ENCODE measurements around the gene CARD14. TPM values are rescaled to one million over a fixed set of nuclear protein-coding genes. Genes with fewer than 3 reads are reported as not detected.

Gene CARD14
- total and polyA plus RNA-seq, 12 donors: 0.11 to 0.33 (median 0.14) TPM; not detected in 6

DNA sequence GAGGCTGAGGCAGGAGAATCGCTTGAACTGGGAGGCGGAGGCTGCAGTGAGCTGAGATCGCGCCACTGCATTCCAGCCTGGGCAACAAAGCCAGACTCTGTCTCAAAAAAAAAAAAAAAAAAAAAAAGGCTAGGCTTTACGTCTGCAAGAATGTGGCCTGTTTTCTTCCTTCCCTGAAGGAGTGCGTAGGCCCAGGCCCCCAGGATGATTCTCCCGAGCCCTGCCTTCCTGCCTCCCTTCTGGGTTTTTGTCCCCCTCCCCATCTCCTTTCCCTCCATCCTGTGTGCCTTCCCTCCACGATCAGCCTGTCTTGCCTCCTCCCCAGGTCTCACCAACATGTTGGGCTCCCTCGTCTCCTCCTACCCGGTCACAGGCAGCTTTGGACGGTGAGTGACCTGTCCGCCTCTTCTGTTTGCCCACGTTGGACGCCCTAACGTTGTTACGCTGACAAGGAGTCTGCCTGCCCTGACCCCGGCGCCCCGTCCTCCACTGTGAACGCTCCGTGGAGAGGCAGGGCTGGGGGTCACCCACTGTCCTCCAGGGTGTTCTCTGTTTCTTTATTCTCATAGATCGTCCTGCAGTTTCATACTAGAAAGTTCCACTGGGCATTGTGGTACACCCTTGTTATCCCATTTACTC, 75.2 kb downstream of the CARD14 start:
- intact Hi-C loops (cut with DNase I): no loop called here
- peaks cover 0 to 7% (median 0%) of the 10 kb centered on the region in 9 donors for H3K4me1 ChIP-seq
- H3K27ac ChIP-seq: no peak overlapping the region
- no peak for ATAC-seq
- WGBS, 2 donors: 91 to 93% methylated on average over 22 of the region's 22 CpGs
- peaks cover 0 to 96% (median 20%) of the 10 kb centered on the region in 9 donors for H3K36me3 ChIP-seq
- no peak overlapping the region for H3K4me3 ChIP-seq
- no peaks in the 10 kb centered on the region for H3K27me3 ChIP-seq
- DNase-seq: no peak
- H3K9me3 ChIP-seq: no peaks in the 10 kb centered on the region
- TF ChIP-seq, protein P1, sequence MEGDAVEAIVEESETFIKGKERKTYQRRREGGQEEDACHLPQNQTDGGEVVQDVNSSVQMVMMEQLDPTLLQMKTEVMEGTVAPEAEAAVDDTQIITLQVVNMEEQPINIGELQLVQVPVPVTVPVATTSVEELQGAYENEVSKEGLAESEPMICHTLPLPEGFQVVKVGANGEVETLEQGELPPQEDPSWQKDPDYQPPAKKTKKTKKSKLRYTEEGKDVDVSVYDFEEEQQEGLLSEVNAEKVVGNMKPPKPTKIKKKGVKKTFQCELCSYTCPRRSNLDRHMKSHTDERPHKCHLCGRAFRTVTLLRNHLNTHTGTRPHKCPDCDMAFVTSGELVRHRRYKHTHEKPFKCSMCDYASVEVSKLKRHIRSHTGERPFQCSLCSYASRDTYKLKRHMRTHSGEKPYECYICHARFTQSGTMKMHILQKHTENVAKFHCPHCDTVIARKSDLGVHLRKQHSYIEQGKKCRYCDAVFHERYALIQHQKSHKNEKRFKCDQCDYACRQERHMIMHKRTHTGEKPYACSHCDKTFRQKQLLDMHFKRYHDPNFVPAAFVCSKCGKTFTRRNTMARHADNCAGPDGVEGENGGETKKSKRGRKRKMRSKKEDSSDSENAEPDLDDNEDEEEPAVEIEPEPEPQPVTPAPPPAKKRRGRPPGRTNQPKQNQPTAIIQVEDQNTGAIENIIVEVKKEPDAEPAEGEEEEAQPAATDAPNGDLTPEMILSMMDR (IDR thresholded peaks at IDR 0.05): no peak

DNA sequence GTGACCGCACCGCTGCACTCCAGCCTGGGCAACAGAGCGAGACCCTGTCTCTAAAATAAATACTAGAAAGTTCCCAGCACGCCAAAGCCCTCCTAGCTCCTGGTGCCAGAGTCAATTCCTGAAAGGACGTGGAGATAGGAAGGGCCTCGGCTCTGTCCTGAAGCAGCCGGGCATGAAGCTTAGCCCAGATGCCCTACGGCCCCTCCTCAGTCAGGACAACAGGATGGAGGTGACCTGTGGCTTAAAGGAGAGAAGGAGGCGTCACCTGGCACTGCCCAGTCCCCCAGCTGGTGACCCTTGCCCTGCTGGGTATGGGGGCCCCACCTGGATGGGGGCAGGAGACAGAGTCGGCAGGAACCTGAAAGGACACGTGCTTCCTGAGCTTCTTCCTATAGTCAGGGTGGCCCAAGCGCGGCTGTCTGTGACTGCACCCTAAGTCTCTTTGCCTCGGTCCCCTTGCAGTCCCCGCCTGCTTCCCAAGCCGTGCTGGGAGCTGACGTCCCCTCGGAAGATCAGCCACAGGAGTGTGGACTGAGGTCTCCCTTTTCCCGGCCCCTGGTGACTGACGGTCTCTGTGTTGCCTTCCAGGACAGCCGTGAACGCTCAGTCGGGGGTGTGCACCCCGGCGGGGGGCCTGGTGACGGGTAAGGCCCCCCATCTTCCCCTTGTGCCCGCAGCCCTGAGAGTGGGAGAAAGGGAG, 75.9 kb downstream of the CARD14 start:
- intact Hi-C loops (cut with DNase I): no loop called here
- Histone ChIP-seq H3K27me3 (no peaks in the 10 kb centered on the region), H3K9me3 (no peaks in the 10 kb centered on the region), H3K36me3 (peaks cover 0 to 97% (median 20%) of the 10 kb centered on the region in 9 donors), H3K4me3 (no peak overlapping the region), H3K27ac (no peak overlapping the region), H3K4me1 (peaks cover 0 to 7% (median 0%) of the 10 kb centered on the region in 9 donors)
- ATAC-seq: no peak
- DNase-seq: no peak
- TF ChIP-seq, protein P1 (IDR thresholded peaks at IDR 0.05): no peak
- WGBS, 2 donors: 94% methylated on average over 27 of the region's 27 CpGs

DNA sequence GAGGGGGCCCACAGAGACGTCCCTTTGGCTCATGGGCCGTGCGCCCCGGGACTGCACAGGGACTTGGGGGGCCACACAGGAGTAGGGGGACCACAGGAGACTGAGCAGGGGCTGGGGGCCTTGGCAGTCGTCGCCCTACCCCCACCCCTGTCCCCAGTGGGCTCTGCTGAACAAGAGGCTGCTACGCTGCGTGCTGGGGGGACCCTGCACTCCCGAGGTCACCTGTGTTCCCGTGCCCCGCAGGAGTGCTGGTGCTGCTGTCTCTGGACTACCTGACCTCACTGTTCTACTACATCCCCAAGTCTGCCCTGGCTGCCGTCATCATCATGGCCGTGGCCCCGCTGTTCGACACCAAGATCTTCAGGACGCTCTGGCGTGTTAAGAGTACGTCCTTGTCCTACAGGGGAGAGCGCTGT, 76.4 kb downstream of the CARD14 start:
- H3K9me3 ChIP-seq: no peaks in the 10 kb centered on the region
- ATAC-seq (no peak), DNase-seq (no peak)
- WGBS, 2 donors: 95 to 96% methylated on average over 19 of the region's 19 CpGs
- H3K4me3 ChIP-seq: no peak overlapping the region
- intact Hi-C loops (cut with DNase I): no loop called here
- TF ChIP-seq, protein P1 (IDR thresholded peaks at IDR 0.05): no peak
- H3K27me3 ChIP-seq: no peaks in the 10 kb centered on the region
- no peak overlapping the region for H3K27ac ChIP-seq
- peaks cover 0 to 97% (median 18%) of the 10 kb centered on the region in 9 donors for H3K36me3 ChIP-seq
- H3K4me1 ChIP-seq: peaks cover 0 to 7% (median 0%) of the 10 kb centered on the region in 9 donors

DNA sequence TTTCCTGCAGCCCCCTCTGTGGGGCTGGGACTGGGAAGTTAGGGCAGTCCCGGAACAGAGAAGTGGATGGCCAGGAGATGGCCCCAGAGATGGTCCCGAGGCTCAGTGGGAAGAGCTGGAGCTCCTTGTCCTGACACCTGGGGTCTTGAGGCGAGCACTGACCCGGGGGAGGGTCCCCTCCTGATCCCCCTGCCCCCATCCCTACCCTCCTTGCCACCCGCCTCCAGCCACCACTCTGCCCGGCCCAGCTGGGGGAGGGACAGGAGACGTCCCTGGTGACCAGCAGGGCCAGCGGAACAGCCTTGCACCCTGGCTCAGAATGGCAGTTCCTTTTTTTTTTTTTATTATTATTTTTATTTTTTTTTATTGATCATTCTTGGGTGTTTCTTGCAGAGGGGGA, 76.9 kb downstream of the CARD14 start:
- Histone ChIP-seq H3K27me3 (no peaks in the 10 kb centered on the region), H3K36me3 (peaks cover 0 to 97% (median 14%) of the 10 kb centered on the region in 9 donors), H3K4me3 (no peak overlapping the region), H3K9me3 (no peaks in the 10 kb centered on the region), H3K27ac (no peak overlapping the region), H3K4me1 (peaks cover 0 to 7% (median 0%) of the 10 kb centered on the region in 9 donors)
- no peak for ATAC-seq
- intact Hi-C loops (cut with DNase I): no loop called here
- no peak for DNase-seq
- TF ChIP-seq, protein P1 (IDR thresholded peaks at IDR 0.05): no peak
- 94% methylated on average over 8 of the region's 8 CpGs for WGBS, 2 donors

Measured in heart right ventricle (tissue), 16 donors.